Activated T-helper 2 cell treated with anti-CD3 and anti-CD28 coated beads, Interferon-gamma antibody, Interleukin-2, Interleukin-4, amounts not matched to agents 10 μg/mL and 5 μg/mL and 100 μg/mL, durations not matched to agents 14 hours and 24 hours and 36 hours (primary cell): ENCODE measurements around the gene EYS. TPM values are rescaled to one million over a fixed set of nuclear protein-coding genes. Genes with fewer than 3 reads are reported as not detected.

Source experiments
- DNase-seq: peaks from one replicate; pipeline ENCODE4 v3.0.0; 2021; ENCODE audit warnings: low spot score
- H3K27ac Mint-ChIP-seq: one replicate; pipeline ENCODE4 v1.8.0; 2021; ENCODE audit warnings: mixed read lengths
- H3K27me3 Mint-ChIP-seq: one replicate; pipeline ENCODE4 v1.8.0; 2021; ENCODE audit warnings: low read depth, mixed read lengths
- H3K36me3 Mint-ChIP-seq: one replicate; pipeline ENCODE4 v1.8.0; 2021; ENCODE audit warnings: low read depth, mixed read lengths
- H3K4me1 Mint-ChIP-seq: one replicate; pipeline ENCODE4 v1.8.0; 2021; ENCODE audit warnings: low read depth, mixed read lengths
- H3K4me3 Mint-ChIP-seq: one replicate; pipeline ENCODE4 v1.8.0; 2021; ENCODE audit warnings: low read depth, mild to moderate bottlenecking, moderate library complexity, mixed read lengths
- H3K9me3 Mint-ChIP-seq: one replicate; pipeline ENCODE4 v1.8.0; 2021; ENCODE audit warnings: mixed read lengths
- intact Hi-C: fragments of 100-400 bp; cut with micrococcal nuclease; formaldehyde crosslinking; loops from one replicate; pipeline ENCODE4 v1.15.1; 2023
- total RNA-seq: library from RNA; stranded (reverse); gene quantifications from 2 replicates; pipeline ENCODE4 v1.2.3, GENCODE V29; 2022

The EYS gene
- total RNA-seq, 1 donor from 2014 or later = not detected

DNA sequence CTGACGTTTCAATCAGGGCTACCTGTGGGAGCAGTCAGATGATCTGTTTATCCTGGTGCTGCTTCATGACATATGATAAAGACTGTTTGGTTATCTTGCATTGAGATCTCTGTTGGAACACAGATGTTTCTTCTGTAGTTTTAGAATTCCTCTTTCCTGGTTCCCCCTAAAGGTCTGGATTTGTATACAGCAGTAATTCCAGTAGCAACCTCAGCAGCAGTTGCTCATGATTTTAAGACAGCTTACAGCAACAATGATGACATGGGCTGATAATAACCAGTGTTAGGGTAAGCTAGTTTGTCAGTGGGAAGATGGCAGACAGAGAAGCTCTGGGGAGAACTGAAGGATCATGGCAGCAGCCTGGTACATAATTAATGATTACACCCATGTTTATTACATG is 1632.0 kb downstream of the EYS start:
- Mint-ChIP-seq H3K4me3 (no peak overlapping the region), H3K9me3 (peaks cover 4% of the 10 kb centered on the region), H3K36me3 (no peaks in the 10 kb centered on the region), H3K27ac (no peak overlapping the region), H3K27me3 (no peaks in the 10 kb centered on the region), H3K4me1 (no peaks in the 10 kb centered on the region)
- DNase-seq = no peak
- intact Hi-C loops = no loop called here

DNA sequence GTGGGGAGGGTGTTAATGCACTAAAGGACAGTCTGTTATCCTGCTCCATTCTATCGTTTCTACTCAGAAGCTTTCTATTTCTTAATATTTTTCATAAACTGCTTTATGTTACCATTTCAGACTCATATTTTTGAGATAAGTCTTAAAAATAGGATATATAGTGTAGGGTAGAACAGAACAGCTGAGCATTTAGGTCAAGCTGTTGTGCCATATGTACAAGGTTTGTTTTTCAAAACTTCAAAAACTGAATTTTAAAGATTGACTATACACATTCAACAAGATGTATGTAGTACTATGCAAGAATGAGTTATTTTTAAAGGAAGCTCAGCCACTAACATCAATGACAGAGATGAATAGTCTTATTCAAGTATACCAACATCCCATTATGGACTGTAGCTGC is 1634.3 kb downstream of the EYS start:
- no peak for DNase-seq
- H3K4me1 Mint-ChIP-seq = no peaks in the 10 kb centered on the region
- H3K27ac Mint-ChIP-seq = no peak overlapping the region
- intact Hi-C loops = no loop called here
- no peak overlapping the region for H3K4me3 Mint-ChIP-seq
- H3K36me3 Mint-ChIP-seq = no peaks in the 10 kb centered on the region
- no peaks in the 10 kb centered on the region for H3K27me3 Mint-ChIP-seq
- no peaks in the 10 kb centered on the region for H3K9me3 Mint-ChIP-seq

- DNase-seq = no peak
- H3K36me3 Mint-ChIP-seq = no peaks in the 10 kb centered on the region
- H3K27me3 Mint-ChIP-seq = no peaks in the 10 kb centered on the region
Observed at GRCh38 chr6:64064919-64065318, 1642.1 kb downstream of the EYS start.

GRCh38 chr6:64062960-64063683 is 1643.9 kb downstream of the EYS start:
- DNase-seq = no peak
- Mint-ChIP-seq H3K27me3 (no peaks in the 10 kb centered on the region), H3K27ac (no peak overlapping the region), H3K9me3 (peaks cover 12% of the 10 kb centered on the region), H3K4me3 (no peak overlapping the region), H3K36me3 (no peaks in the 10 kb centered on the region), H3K4me1 (no peaks in the 10 kb centered on the region)
- intact Hi-C loops = no loop called here

More at GRCh38 chr6:64064919-64065318, 1642.1 kb downstream of the EYS start:
- Mint-ChIP-seq H3K4me1 (no peaks in the 10 kb centered on the region), H3K27ac (no peak overlapping the region), H3K9me3 (peaks cover 12% of the 10 kb centered on the region), H3K4me3 (no peak overlapping the region)
- intact Hi-C loops = no loop called here

DNA sequence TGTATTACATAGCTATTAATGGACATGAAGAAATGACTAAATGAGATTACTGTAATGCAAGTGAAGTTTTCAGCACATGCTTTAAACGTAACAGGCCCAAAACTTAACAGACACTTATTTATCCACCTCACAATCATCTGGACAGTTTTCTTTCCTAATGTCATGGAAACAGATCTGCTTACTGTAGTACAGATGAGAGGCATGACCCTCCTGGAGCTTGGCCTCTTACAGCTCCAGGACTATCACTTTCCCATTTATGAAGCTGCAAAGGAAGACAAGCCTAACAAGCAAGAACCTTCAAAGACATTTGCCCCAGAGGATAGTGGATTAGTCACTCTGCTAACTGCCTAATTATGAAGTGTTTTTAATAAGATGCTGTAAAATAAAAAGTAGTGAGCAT is 1652.2 kb downstream of the EYS start:
- H3K27me3 Mint-ChIP-seq = no peaks in the 10 kb centered on the region
- H3K27ac Mint-ChIP-seq = no peak overlapping the region
- no peaks in the 10 kb centered on the region for H3K9me3 Mint-ChIP-seq
- H3K36me3 Mint-ChIP-seq = no peaks in the 10 kb centered on the region
- no peaks in the 10 kb centered on the region for H3K4me1 Mint-ChIP-seq
- no peak overlapping the region for H3K4me3 Mint-ChIP-seq
- intact Hi-C loops = no loop called here
- no peak for DNase-seq

GRCh38 chr6:64050590-64050989 is 1656.4 kb downstream of the EYS start:
- Mint-ChIP-seq H3K4me1 (no peaks in the 10 kb centered on the region), H3K27ac (no peak overlapping the region)
- intact Hi-C loops = no loop called here

GRCh38 chr6:64049736-64050135 is 1657.3 kb downstream of the EYS start:
- intact Hi-C loops = no loop called here

More at GRCh38 chr6:64050590-64050989, 1656.4 kb downstream of the EYS start:
- DNase-seq = no peak
- H3K4me3 Mint-ChIP-seq = no peak overlapping the region
- H3K27me3 Mint-ChIP-seq = no peaks in the 10 kb centered on the region
- no peaks in the 10 kb centered on the region for H3K9me3 Mint-ChIP-seq
- no peaks in the 10 kb centered on the region for H3K36me3 Mint-ChIP-seq

DNA sequence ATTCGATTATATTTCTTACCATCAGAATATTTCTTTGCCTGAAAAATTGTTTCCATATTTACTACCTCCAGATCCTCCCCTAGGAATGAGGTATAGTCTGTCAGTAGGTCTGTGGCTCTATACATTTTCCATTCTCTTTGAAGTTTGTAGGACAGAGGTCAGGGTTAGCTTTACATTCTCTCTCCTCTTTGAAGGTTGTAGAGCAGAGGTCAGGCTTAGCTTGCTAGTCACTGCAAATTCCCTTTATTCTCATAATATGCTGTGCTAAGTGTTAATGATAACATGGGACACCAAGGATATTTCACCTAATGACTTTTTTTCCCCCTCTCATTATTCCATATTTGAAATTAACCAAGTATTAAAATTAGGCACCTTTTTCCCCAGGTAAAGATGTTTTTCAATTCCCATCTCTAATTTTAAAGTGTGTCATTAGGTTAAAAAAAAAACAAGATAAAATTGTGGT is 1660.2 kb downstream of the EYS start:
- no peak for DNase-seq
- Mint-ChIP-seq H3K27ac (no peak overlapping the region), H3K27me3 (no peaks in the 10 kb centered on the region), H3K4me1 (no peaks in the 10 kb centered on the region), H3K9me3 (no peaks in the 10 kb centered on the region), H3K36me3 (no peaks in the 10 kb centered on the region), H3K4me3 (no peak overlapping the region)
- intact Hi-C loops = no loop called here

More at GRCh38 chr6:64049736-64050135, 1657.3 kb downstream of the EYS start:
- no peaks in the 10 kb centered on the region for H3K9me3 Mint-ChIP-seq
- no peaks in the 10 kb centered on the region for H3K4me1 Mint-ChIP-seq
- no peaks in the 10 kb centered on the region for H3K36me3 Mint-ChIP-seq
- no peak overlapping the region for H3K4me3 Mint-ChIP-seq
- no peak overlapping the region for H3K27ac Mint-ChIP-seq
- H3K27me3 Mint-ChIP-seq = no peaks in the 10 kb centered on the region
- no peak for DNase-seq

GRCh38 chr6:64041373-64041772 is 1665.7 kb downstream of the EYS start:
- Mint-ChIP-seq H3K36me3 (no peaks in the 10 kb centered on the region), H3K27ac (no peak overlapping the region), H3K9me3 (no peaks in the 10 kb centered on the region), H3K4me1 (no peaks in the 10 kb centered on the region), H3K4me3 (no peak overlapping the region), H3K27me3 (no peaks in the 10 kb centered on the region)
- intact Hi-C loops = no loop called here
- DNase-seq = no peak

DNA sequence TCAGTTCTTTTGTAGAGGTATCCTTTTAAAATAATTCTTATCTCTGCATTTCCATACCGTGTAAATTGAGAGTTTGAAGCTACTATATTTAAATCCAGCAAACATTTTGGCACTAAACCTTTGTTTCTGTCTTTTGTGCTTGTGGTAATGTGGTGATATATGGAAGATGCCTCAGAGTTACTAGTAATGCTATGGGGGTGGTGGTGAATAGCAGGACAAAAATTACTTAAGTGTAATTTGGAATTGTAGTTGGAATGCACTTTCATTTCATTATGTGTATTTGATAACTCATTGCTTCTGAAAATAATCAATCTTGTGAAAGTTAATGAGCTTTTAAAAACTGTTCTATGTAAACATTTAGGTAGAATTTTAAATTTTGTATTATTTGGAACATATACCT is 1666.9 kb downstream of the EYS start:
- no peak overlapping the region for H3K4me3 Mint-ChIP-seq
- intact Hi-C loops = no loop called here
- no peaks in the 10 kb centered on the region for H3K27me3 Mint-ChIP-seq

GRCh38 chr6:64037427-64037826 is 1669.6 kb downstream of the EYS start:
- Mint-ChIP-seq H3K27ac (no peak overlapping the region), H3K9me3 (no peaks in the 10 kb centered on the region), H3K27me3 (no peaks in the 10 kb centered on the region), H3K36me3 (no peaks in the 10 kb centered on the region), H3K4me1 (no peaks in the 10 kb centered on the region), H3K4me3 (no peak overlapping the region)
- intact Hi-C loops = no loop called here
- DNase-seq = no peak

More for the DNA sequence above, 1666.9 kb downstream of the EYS start:
- no peaks in the 10 kb centered on the region for H3K9me3 Mint-ChIP-seq
- no peak for DNase-seq
- no peaks in the 10 kb centered on the region for H3K4me1 Mint-ChIP-seq
- H3K27ac Mint-ChIP-seq = no peak overlapping the region
- no peaks in the 10 kb centered on the region for H3K36me3 Mint-ChIP-seq

GRCh38 chr6:64034910-64035655 is 1671.9 kb downstream of the EYS start:
- DNase-seq = no peak
- Mint-ChIP-seq H3K9me3 (peaks cover 1% of the 10 kb centered on the region), H3K27me3 (no peaks in the 10 kb centered on the region), H3K4me3 (no peak overlapping the region), H3K36me3 (no peaks in the 10 kb centered on the region), H3K27ac (no peak overlapping the region), H3K4me1 (no peaks in the 10 kb centered on the region)
- intact Hi-C loops = no loop called here

- intact Hi-C loops = no loop called here
- peaks cover 5% of the 10 kb centered on the region for H3K9me3 Mint-ChIP-seq
- no peak for DNase-seq
- no peaks in the 10 kb centered on the region for H3K4me1 Mint-ChIP-seq
- H3K27me3 Mint-ChIP-seq = no peaks in the 10 kb centered on the region
- H3K36me3 Mint-ChIP-seq = no peaks in the 10 kb centered on the region
- no peak overlapping the region for H3K4me3 Mint-ChIP-seq
- no peak overlapping the region for H3K27ac Mint-ChIP-seq
Observed at GRCh38 chr6:64034291-64034690, 1672.7 kb downstream of the EYS start.
